Measurements from ENCODE around the gene ITGBL1.

DNA sequence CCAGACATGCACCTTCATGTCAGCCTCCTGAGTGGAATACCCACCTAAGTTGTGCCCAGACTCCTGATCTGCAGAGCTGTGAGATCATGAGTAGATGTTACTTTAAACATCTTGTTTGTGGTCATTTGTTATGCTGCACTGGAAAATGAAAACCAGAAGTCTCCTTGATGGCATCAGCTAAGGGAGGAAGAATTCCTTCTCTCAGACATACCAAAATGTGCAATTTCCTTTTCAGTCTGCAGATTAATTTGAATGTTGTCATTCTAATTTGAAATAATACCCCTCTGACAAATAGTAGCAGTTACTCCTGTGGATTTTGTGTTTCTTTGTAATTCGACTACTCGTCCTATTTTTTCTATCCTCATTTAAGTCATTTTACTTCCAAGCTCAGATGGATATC is 59.3 kb downstream of the ITGBL1 start:
- no peak for TF ChIP-seq POLR2A (IDR thresholded peaks at IDR 0.05; ENCODE audit: low read depth, low read length)
- TF ChIP-seq, protein P1, sequence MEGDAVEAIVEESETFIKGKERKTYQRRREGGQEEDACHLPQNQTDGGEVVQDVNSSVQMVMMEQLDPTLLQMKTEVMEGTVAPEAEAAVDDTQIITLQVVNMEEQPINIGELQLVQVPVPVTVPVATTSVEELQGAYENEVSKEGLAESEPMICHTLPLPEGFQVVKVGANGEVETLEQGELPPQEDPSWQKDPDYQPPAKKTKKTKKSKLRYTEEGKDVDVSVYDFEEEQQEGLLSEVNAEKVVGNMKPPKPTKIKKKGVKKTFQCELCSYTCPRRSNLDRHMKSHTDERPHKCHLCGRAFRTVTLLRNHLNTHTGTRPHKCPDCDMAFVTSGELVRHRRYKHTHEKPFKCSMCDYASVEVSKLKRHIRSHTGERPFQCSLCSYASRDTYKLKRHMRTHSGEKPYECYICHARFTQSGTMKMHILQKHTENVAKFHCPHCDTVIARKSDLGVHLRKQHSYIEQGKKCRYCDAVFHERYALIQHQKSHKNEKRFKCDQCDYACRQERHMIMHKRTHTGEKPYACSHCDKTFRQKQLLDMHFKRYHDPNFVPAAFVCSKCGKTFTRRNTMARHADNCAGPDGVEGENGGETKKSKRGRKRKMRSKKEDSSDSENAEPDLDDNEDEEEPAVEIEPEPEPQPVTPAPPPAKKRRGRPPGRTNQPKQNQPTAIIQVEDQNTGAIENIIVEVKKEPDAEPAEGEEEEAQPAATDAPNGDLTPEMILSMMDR (IDR thresholded peaks at IDR 0.05; ENCODE audit: extremely low read depth in 1 of 2, insufficient read depth in 1 of 2, low read depth in 1 of 2, low read length in 2 of 2) = no peak

Measured in endothelial cell of umbilical vein (primary cell).